Muscle of leg (tissue), 11 donors: ENCODE measurements around the gene UHMK1. TPM values are rescaled to one million over a fixed set of nuclear protein-coding genes. Genes with fewer than 3 reads are reported as not detected.
A peak's percentile ranks its signal among the peaks of the same experiment; 100 is the strongest.
"Not testable (repeated sequence)": the region's sequence is repeated elsewhere in the genome, so short reads cannot be mapped to it uniquely, and the experiment has no call there.

Experiments
- DNase-seq: peaks from one replicate; pipeline ENCODE4 v3.0.0; 2013
- H3K27ac ChIP-seq: one replicate; pipeline ENCODE4 v1.5.1; 2013; ENCODE audit warnings: mild to moderate bottlenecking, low read length, control low read depth
- H3K27me3 ChIP-seq: one replicate; pipeline ENCODE4 v1.6.1; 2013; ENCODE audit warnings: low read length; ENCODE audit not compliant: control insufficient read depth, insufficient read depth
- H3K36me3 ChIP-seq: one replicate; pipeline ENCODE4 v1.6.1; 2013; ENCODE audit warnings: low read length; ENCODE audit not compliant: control insufficient read depth, insufficient read depth
- H3K4me1 ChIP-seq: one replicate; pipeline ENCODE4 v1.6.1; 2013; ENCODE audit warnings: low read length; ENCODE audit not compliant: control insufficient read depth, insufficient read depth
- H3K4me3 ChIP-seq: one replicate; pipeline ENCODE4 v1.5.1; 2013; ENCODE audit warnings: low read length, control low read depth
- H3K9me3 ChIP-seq: replicated peaks from 2 replicates; pipeline ENCODE4 v1.6.1; 2013; ENCODE audit warnings: low read depth, low read length; ENCODE audit not compliant: control insufficient read depth
- WGBS: methylation state at CpG from one replicate; pipeline ENCODE4 v1.1.5; 2013; ENCODE audit warnings: missing lambda C conversion rate; ENCODE audit not compliant: insufficient coverage; 5-methylcytosine and 5-hydroxymethylcytosine counted together
- polyA plus RNA-seq, 8 donors: library from polyadenylated mRNA; unstranded; fragments of 120-200 nt; gene quantifications; one replicate each; pipeline versions ENCODE4 v1.2.1 to v1.2.3, GENCODE V29; 2013; ENCODE audit warnings: inconsistent platforms in 1 of 8, low replicate concordance in 1 of 8; ENCODE audit not compliant: insufficient read length in 8 of 8, insufficient read depth in 1 of 8
- total RNA-seq: library from RNA; stranded (reverse); fragments of 120-200 nt; gene quantifications from one replicate; pipeline ENCODE4 v1.2.4, GENCODE V29; 2013

The UHMK1 gene
- total and polyA plus RNA-seq, 9 donors = 17.3 to 26.9 (median 22.5) TPM

DNA sequence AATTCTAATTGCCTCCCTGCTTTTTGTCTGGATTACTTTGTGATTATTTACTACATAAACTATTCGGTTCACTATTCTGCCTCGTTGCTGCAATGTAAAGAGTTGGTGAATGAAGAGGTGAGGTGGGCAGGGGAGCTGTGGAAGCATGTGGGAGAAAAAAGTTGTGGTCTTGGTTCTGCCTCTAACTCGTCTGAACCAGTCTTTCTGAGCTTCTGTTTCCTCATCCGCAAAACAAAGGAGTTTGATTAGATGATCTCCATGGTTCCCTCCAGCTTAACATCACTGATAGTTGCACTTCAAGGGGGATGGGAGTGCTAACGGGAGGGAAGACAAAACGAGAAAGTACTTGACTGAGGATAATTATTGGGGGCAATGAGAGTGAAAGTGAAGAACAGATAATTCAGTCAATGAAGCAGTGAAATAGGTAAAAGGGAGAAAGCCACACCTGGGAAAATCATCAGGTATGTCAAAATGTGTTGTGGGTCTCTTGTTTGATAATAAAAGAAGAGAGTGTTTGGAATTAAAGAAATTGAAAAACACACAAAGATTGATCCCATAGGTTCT lies 26.2 kb upstream of the UHMK1 start:
- H3K4me3 ChIP-seq = no peak overlapping the region
- no peaks in the 10 kb centered on the region for H3K4me1 ChIP-seq
- WGBS = 14% methylated on average over 2 of the region's 6 CpGs
- H3K27me3 ChIP-seq = no peaks in the 10 kb centered on the region
- no peaks in the 10 kb centered on the region for H3K36me3 ChIP-seq
- H3K27ac ChIP-seq = no peak overlapping the region
- no peaks in the 10 kb centered on the region for H3K9me3 ChIP-seq
- no peak for DNase-seq

DNA sequence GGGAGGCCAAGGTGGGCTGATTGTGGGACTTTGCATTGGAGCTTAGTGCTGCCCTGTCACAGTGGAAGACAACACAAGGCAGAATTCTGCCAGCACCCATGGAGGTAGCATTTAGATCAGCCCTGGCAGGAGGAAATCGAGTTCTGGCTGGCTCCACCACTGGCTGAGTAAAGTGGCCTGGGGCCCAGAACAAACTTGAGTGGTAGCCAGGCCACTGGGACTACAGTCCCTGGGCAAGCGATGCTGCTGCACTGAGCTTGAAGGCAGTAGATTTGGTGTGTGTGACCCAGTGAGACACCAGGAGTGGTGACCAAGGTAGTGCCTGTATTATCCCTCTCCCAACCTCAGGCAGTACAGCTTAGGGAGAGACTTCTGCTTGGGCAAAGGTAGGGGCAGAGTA lies 22.5 kb upstream of the UHMK1 start:
- Histone ChIP-seq H3K36me3 (no peaks in the 10 kb centered on the region), H3K9me3 (no peaks in the 10 kb centered on the region), H3K27me3 (no peaks in the 10 kb centered on the region), H3K4me1 (no peaks in the 10 kb centered on the region), H3K27ac (no peak overlapping the region), H3K4me3 (no peak overlapping the region)
- 79% methylated on average over 2 of the region's 2 CpGs for WGBS
- DNase-seq = no peak

DNA sequence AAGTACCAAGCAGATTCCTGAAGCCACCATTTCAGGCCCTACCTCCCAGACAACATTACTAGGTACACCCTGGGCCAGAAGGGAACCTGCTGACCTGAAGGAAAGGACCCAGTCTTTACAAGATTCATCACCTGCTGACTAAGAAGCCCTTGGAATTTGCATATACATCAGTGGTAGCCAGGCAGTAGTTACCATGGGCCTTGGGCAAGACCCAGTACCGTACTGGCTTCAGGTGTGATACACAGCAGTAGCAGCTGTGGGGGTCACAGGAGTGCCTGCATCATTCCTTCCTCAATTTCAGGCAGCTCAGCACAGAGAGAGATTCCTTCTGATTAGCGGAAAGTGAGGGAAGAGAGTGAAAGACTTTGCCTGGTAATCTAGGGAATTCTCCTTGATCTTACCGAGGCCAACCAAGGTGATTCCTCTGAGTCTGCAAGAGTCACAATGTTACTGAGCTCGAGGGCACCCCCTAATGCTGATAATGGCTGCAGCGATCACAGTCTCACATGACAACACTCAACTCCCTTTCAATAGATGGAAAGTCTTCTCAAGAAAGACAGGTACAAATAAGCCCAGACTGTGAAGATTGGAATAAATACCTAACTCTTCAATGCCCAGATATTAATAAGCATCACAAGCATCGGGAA lies 22.0 kb upstream of the UHMK1 start:
- no peaks in the 10 kb centered on the region for H3K27me3 ChIP-seq
- H3K4me1 ChIP-seq = no peaks in the 10 kb centered on the region
- H3K27ac ChIP-seq = no peak overlapping the region
- no peaks in the 10 kb centered on the region for H3K36me3 ChIP-seq
- no peak for DNase-seq
- H3K9me3 ChIP-seq = no peaks in the 10 kb centered on the region
- no peak overlapping the region for H3K4me3 ChIP-seq
- 70% methylated on average over 2 of the region's 6 CpGs for WGBS

DNA sequence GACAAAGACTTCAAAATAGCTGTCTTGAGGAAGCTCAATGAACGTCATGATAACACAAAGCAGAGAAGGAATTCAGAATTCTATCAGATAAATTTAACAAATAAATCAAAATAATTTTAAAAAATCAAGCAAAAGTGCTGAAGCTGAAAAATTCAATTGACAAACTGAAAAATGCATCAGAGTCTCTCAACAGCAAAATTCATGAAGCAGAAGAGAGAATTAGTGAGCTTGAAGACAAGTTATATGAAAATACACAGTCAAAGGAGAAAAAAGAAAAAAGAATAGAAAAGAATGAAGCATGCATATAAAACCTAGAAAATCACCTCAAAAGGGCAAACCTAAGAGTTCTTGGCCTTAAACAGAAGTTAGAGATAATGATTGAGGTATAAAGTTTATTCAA lies 21.0 kb upstream of the UHMK1 start:
- Histone ChIP-seq H3K36me3 (no peaks in the 10 kb centered on the region), H3K27me3 (no peaks in the 10 kb centered on the region), H3K27ac (no peak overlapping the region), H3K4me1 (no peaks in the 10 kb centered on the region), H3K9me3 (no peaks in the 10 kb centered on the region), H3K4me3 (no peak overlapping the region)
- no CpG with 5 or more reads among the region's 1 CpG for WGBS
- DNase-seq = no peak

DNA sequence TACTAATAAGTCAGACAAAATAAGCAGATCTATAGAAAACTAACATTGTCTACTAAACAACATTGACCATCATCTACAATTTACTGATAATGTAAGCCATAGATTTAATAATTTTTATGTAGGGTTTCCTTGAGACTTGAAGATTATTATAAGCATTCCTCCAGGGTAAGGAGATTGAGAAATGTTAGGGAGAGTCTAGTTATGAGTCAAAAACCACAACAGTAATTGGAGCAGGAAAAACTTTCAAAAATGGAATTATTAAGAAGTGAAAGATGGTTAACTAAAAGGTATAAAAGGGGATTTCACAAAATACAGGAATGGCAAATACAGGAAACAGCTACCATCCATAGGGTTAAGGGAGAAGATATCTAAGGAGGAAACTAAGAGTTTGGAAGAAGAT lies 12.4 kb upstream of the UHMK1 start:
- no peaks in the 10 kb centered on the region for H3K4me1 ChIP-seq
- no peak overlapping the region for H3K4me3 ChIP-seq
- DNase-seq = no peak
- H3K27ac ChIP-seq = no peak overlapping the region
- no peaks in the 10 kb centered on the region for H3K36me3 ChIP-seq
- no peaks in the 10 kb centered on the region for H3K9me3 ChIP-seq
- peaks cover 3% of the 10 kb centered on the region for H3K27me3 ChIP-seq

DNA sequence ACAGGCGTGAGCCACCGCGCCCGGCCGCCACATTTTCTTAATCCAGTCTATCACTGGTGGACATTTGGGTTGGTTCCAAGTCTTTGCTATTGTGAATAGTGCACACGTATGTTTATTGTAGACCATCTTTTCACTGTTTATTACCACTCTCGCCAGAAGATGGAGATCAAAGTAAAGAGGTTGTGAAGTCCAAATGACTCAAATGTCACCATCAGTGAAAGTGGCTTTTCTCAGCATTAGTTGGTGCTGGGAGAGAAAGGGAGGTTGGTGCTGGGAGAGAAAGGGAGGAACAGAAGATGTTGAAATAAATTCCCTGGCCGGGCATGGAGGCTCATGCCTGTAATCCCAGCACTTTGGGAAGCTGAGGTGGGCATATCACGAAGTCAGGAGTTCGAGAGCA lies 10.4 kb upstream of the UHMK1 start:
- no peak overlapping the region for H3K27ac ChIP-seq
- peaks cover 3% of the 10 kb centered on the region for H3K27me3 ChIP-seq
- H3K4me3 ChIP-seq = no peak overlapping the region
- H3K36me3 ChIP-seq = no peaks in the 10 kb centered on the region
- WGBS = no CpG with 5 or more reads among the region's 10 CpGs
- no peak for DNase-seq
- no peaks in the 10 kb centered on the region for H3K4me1 ChIP-seq
- no peaks in the 10 kb centered on the region for H3K9me3 ChIP-seq

DNA sequence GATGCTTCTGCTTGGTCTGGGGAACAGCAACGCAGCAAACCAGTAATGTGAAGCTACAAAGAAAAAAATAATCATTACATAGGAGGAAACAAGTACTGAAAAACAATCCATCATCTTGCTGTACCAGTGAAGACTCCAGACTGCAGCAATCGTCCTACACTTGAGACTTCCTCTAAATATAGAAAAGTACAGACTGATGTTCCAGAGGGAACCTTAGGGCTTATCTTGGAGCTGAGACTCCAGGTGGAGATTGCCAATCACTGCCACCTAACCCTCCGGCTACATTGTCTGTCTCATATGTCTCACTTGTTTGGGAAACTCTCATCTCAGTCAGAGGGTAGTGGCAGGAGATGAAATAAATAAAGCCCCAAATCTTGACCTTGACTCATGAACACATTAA lies 9.4 kb upstream of the UHMK1 start:
- Histone ChIP-seq H3K4me1 (no peaks in the 10 kb centered on the region), H3K36me3 (no peaks in the 10 kb centered on the region), H3K9me3 (no peaks in the 10 kb centered on the region), H3K27me3 (peaks cover 6% of the 10 kb centered on the region), H3K27ac (no peak overlapping the region), H3K4me3 (no peak overlapping the region)
- DNase-seq = no peak
- 100% methylated on average over 1 of the region's 3 CpGs for WGBS

DNA sequence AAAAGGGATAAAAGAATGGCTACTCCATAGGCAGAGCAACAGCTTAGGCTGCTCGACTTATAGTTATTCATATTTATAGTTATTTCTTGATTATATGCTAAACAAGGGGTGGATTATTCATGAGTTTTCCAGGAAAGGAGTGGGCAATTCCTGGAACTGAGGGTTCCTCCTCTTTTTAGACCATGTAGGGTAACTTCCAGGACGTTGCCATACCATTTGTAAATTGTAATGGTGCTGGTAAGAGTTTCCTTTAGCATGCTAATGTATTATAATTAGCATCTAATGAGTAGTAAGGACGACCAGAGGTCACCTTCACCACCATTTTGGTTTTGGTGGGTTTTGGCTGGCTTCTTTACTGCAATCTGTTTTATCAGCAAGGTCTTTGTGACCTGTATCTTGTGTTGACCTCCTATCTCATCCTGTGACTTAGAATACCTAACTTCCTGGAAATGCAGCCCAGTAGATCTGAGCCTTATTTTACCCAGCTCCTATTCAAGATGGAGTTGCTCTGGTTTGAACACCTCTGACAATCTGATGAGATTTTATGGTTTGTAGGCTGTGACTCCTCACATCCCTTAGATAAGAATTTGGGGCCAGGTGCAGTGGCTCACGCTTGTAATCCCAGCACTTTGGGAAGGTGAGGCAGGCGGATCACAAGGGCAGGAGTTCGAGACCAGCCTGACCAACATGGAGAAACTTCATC lies 1.9 kb upstream of the UHMK1 start:
- not testable (repeated sequence) for H3K4me1 ChIP-seq, DNase-seq, H3K27ac ChIP-seq, H3K36me3 ChIP-seq, H3K27me3 ChIP-seq, H3K9me3 ChIP-seq, H3K4me3 ChIP-seq
- no CpG with 5 or more reads among the region's 6 CpGs for WGBS

DNA sequence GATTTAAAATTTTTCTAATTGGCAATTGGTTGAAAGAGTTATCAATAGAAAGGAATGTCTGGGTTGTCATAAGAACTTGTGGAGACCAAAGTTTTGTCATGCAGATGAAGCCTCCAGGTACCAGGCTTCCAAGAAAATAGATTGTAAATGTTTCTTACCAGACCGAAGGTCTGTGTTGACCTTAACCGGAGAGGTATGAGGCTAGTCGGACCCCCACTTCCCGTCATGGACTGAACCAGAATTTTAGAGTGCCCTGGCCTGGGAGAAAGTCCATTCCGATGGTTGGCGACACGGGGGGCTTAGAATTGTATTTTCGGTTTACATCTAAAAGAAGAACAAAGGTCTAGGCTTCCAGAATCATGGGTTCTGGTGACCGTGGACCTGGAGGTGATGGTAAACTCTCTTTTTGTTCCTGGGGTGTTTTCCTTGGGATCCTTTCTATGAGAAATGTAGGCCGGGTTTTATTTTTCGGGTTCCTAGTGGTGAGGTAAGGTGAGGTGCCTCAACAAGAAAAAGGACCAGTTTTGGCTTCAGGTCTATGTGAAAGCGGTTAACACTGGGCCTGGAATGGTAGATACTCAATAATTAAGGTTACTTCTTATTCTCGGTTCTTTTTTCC lies 405 bp upstream of the UHMK1 start:
- H3K9me3 ChIP-seq = no peaks in the 10 kb centered on the region

DNA sequence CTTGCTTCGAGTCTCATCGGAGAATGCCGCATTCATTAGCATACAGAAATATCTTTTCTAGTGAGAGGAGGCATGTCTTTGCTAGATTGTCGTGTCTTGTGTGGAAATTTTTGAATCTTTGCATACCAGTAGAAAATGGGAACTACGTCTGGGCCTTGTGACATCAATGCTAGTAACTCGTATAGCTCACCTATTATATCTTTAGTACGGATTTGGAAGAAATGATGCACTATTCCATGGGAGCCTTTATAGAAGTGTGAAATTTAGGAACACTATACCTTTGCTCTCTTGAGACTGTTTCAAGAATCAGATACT lies 835 bp downstream of the UHMK1 start:
- Histone ChIP-seq H3K4me3 (peak overlapping the region; percentile 95), H3K9me3 (no peaks in the 10 kb centered on the region), H3K4me1 (peaks cover 5% of the 10 kb centered on the region), H3K27ac (peak overlapping the region; percentile 88), H3K36me3 (peaks cover 14% of the 10 kb centered on the region), H3K27me3 (peaks cover 2% of the 10 kb centered on the region)
- WGBS = no CpG with 5 or more reads among the region's 7 CpGs
- no peak for DNase-seq

More for the DNA sequence above, 405 bp upstream of the UHMK1 start:
- Histone ChIP-seq H3K27ac (peak overlapping the region; percentile 88), H3K4me3 (peak overlapping the region; percentile 95), H3K27me3 (peaks cover 6% of the 10 kb centered on the region), H3K36me3 (peaks cover 14% of the 10 kb centered on the region), H3K4me1 (peaks cover 5% of the 10 kb centered on the region)
- no peak for DNase-seq
- WGBS = 65% methylated on average over 8 of the region's 13 CpGs
